Amygdala (tissue), 56 donors: ENCODE measurements around the gene SNAI1.
"Not testable (repeated sequence)": the region's sequence is repeated elsewhere in the genome, so short reads cannot be mapped to it uniquely, and the experiment has no call there.

Experiments used
- DNase-seq, 56 donors: peaks; one replicate each; lab custom pipeline; 2025; lab: John Stamatoyannopoulos, UW

SNAI1 gene

DNA sequence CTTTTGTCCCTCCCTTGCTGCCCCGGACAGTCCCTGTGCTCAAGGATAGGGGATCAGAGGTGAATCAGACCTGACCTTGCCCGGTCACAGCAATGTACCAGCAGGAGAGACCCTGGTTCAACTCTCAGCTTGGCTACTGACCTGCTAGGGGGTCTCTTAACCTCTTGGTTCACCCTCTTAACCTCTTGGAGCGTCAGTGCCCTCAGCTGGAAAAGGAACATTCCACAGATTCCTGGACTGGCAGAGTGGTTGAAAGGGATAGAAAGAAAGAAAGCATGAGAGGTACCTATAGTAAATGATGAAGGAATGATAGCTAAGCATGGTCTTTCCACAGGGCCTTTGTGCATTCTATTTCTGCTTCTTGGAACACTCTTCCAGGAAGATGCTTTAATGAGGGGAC, 25.2 kb downstream of the SNAI1 start:
- no peak for DNase-seq

- DNase-seq, result peak in 1 of 56 donors; percentile 14
Observed at GRCh38 chr20:50009521-50010454, 27.0 kb downstream of the SNAI1 start.

GRCh38 chr20:50011597-50011996, 28.8 kb downstream of the SNAI1 start:
- DNase-seq, result not testable (repeated sequence)

DNA sequence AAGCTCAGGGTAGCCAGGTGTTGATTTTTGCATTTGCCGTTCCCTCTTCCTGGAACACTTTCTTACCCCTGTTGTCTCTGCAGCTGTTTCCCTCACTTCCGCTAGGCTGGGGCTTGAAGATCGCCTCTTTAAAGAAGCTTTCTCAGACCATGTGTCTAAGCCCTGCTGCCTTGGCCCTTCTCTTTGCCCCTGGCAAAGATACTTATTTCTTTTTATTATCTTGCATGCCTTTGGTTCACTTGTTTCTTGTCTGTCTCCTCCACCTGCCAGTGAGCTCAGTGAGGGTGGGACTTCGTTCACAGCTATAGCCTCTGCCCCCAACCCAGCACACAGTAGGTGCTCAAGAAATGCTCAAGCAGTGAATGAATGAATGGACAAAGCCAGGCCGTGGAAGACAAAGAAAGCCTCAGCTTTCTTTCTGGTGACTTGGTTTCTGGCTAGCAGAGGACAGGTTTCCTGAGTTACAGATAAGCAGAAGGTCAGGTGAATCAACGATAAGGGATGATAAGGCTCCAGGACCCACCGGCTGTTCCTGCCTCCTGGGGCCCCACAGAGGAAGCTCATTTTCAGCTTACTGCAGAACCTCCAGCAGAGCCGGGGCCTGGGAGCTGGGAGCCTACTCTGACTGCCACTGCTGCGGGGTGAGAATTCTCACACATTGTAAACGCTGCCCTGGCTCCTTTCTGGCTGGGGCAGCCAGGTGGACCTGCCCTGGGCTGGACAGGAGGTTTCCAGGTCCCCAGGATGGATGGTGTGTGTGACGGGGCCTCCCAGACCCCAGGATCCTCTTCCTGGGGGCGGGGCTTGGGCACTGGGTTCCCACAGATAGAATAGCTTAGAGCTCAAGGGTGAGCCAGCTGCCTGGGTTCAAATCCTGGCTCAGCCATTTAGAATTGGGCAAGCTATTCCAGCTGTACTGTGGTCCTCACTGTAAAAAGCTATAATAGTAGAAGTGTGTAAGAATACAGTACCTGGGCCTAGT, 29.8 kb downstream of the SNAI1 start:
- DNase-seq, result no peak

DNA sequence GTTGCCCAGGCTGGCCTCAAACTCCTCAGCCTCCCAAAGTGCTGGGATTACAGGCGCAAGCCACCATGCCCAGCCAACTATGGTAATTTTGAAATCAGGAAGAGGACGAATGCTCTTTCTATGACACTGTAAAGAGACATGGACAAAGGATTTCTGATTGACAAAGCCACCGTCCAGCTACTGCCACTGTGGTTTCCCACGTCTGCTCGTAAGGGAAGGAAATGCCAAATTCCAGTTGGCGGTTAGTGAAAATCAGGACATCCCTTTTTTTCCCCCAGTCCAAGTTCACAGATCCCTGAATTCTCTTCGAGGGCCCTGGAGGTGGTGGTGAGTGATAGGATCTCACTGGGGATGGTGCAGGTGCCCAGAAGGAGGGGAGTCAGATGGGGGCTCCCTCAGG, 31.2 kb downstream of the SNAI1 start:
- DNase-seq, result no peak

- DNase-seq, result peak in 1 of 56 donors; percentile 6
Observed at GRCh38 chr20:50014570-50015562, 32.1 kb downstream of the SNAI1 start.

DNA sequence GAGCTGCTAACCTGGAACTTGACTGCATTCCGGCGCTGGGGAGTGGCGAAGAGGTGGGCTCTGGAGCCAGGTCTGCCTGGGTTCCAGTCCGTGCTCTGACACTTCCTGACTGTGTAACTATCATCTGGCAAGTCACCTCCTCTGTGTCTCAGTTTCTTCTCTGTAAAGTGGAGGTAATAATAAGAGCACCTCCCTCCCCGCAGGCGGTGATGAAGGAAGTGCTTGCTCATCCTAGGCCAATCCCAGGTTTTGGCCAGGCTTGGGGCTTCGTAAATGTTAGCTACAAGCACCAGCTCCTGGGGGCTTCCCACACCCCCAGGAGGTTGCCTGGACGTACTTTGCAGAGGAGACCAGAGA, 32.8 kb downstream of the SNAI1 start:
- DNase-seq, result no peak

- DNase-seq, result no peak
Observed at GRCh38 chr20:50015993-50016770, 33.4 kb downstream of the SNAI1 start.

DNA sequence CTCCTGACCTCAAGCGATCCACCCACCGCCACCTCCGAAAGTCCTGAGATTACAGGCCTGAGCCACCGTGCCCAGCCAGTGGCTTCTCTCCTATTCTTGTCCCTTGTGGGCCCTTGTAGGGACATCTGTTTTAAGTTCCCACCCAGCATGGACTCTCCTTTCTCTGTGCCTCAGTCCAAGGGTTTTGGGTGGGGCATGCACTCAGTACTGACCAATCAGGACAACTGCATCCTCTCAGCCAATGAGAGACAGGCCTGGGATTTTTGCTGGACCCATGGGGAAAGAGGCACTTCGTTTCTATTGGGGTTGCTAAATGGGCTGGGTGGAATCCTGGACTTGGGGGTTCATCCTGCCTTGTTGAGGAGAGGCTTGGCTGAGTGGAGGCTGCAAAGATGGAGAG, 34.4 kb downstream of the SNAI1 start:
- DNase-seq, result no peak

DNA sequence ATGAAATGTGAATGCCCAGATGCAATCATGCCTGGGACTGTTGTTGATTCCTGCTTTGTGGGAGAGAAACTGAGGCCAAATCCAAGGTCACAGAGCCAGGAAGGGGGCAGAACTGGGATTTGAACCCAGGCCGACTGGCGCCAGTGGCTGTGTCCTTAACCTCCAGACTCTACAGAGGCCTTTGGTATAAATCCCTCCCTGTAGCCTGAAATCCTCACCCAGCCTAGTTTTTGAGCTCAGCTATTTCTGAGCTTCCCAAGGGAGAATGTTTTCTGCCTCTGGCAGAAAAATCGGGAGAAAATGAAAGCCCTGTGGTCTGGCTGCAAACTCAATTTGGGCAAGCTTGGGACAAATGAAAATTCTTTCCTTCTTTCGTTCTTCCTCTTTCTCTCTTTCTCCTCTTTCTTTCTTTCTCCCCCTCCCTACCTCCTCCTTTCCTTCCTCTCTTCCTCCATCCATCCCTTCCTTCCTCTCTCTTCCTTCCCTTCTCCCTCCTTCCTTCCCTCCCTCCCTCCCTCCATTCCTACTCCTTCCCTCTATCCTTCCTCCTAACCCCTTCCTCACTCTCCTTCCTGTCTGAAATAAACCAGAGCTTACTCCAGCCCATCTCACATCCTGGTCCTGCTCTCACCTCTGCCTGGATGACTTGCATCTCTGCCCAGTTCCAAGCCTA, 34.9 kb downstream of the SNAI1 start:
- no peak for DNase-seq

DNA sequence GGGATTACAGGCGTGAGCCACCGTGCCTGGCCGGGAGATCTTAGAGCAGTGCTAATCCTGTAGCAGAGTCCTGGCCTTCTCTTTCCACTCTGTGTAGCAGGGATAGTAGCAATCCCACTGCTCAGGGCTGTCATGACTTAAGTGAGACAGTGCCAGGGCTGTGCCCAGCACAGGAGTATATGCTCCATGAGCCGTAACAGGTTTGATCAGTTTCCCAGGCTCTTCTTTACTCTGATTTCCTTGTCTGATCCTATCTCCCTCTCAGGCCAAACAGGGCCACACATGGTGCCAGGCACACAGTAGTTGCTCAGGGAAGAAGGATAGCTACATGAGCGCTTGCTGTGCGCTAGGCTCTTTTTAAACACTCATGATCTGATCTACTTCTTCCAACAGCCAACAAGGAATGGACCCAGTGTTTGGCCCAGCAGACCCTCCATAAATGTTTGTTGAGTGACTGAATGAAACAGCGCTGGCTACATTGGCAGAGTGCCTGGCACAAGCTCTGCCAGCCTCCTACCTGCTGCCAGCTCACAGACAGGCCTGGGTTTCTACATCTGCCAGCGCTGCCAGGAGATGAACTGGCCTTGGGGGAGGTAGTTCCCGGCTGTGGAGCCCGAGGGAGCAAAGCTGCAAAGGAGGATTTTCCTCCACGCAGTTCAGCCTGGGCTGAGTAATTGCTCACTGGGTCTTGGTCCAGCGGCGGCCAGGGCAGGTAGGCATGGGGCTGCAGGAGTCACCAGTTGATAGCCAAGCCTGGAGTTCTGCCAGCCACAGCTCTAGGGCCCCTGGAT, 36.9 kb downstream of the SNAI1 start:
- DNase-seq, result peak in 25 of 56 donors; percentile 4 to 53 (median 18)

DNA sequence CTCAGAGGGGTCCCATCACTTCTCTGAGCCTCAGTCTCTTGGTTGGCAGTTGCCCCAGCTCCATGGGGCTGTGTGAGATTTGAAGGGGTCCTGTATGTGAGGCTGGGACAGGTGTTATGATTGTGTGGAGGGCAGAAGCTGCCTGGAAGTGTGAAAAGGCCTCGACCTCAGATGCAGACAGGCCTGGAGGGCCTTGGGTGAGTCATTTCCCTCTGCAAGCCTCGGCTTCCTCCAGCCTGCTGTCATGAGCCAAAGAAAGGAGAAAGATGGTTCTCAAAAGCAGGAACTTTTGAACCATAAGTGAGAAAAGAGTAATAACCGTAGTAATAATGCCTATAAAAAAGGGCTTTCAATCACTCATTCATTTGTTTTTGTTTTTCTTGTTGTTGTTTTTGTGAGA, 37.5 kb downstream of the SNAI1 start:
- DNase-seq, result no peak

GRCh38 chr20:50022676-50023075, 39.9 kb downstream of the SNAI1 start:
- DNase-seq, result no peak

- no peak for DNase-seq
Observed at GRCh38 chr20:50023116-50023805, 40.5 kb downstream of the SNAI1 start.

GRCh38 chr20:50026746-50027575, 44.2 kb downstream of the SNAI1 start:
- peak in 1 of 56 donors; percentile 8 for DNase-seq

GRCh38 chr20:50027611-50028105, 44.9 kb downstream of the SNAI1 start:
- DNase-seq, result peak in 46 of 56 donors; percentile 5 to 90 (median 56)
